ENCODE results near the gene FBXL7. TPM values are rescaled to one million over a fixed set of nuclear protein-coding genes. Genes with fewer than 3 reads are reported as not detected.

The FBXL7 gene
- total and polyA plus RNA-seq, 2 of the 8 experiments (the other 6 are each of a cell fraction or from before 2014, with no cell fraction given): 17.7 to 17.8 TPM

DNA sequence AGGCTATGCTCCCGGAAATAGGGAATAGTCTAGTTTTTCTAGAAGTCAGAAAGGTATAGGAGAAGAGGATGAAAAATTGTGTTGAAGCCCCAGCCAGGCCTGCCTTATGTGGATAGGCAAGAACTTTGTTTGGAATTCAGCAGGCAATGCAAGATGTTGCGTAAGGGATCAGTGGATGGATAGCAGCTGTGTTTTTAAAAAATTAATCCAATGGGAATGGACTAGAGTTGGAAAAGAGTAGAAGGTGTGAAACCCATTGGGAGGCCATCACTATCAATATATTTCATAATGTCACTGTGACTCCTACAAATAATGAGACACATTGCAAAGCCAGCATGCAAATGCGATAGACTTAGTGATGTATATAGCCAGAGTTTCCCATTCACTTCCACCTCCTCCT lies 397.7 kb downstream of the FBXL7 start:
- H3K79me2 ChIP-seq (ENCODE audit: control insufficient read depth in 1 of 2, insufficient read depth in 2 of 2, low read length in 2 of 2): 0 out of 4 replicates have a peak, but pooled peaks cover 0 to 3% of the 10 kb centered on the region in 2 experiments

More for the DNA sequence above, 397.7 kb downstream of the FBXL7 start:
- Histone ChIP-seq H3K9ac (replicated peaks in 1 of 4; ENCODE audit: extremely low read depth in 1 of 4, low read depth in 3 of 4, low read length in 3 of 4) (no peak overlapping the region), H3K23ac (ENCODE audit: insufficient read length) (no peak overlapping the region), H3K27me3 (replicated peaks in 1 of 4; ENCODE audit: control insufficient read depth in 3 of 4, extremely low read depth in 1 of 4, insufficient read depth in 3 of 4, low read length in 3 of 4) (no peaks in the 10 kb centered on the region), H2BK5ac (ENCODE audit: low read depth, low read length) (no peak overlapping the region), H3K4me3 (ENCODE audit: extremely low read depth in 1 of 4, insufficient read depth in 2 of 4, low read depth in 3 of 4, low read length in 4 of 4) (no peak overlapping the region), H3K4ac (replicated peaks; ENCODE audit: insufficient read length, low read depth, low read length) (no peak overlapping the region), H4K5ac (ENCODE audit: insufficient read length, low read depth, low read length) (no peak overlapping the region), H2AFZ (ENCODE audit: low read length) (no peak overlapping the region), H4K8ac (ENCODE audit: extremely low read depth, insufficient read depth, low read length) (no peak overlapping the region), H2AK5ac (ENCODE audit: low read depth, low read length) (no peak overlapping the region), H3K27ac (ENCODE audit: low read depth, low read length) (no peak overlapping the region), H4K91ac (replicated peaks; ENCODE audit: insufficient read length, low read length) (no peak overlapping the region), H3K36me3 (ENCODE audit: control insufficient read depth in 2 of 4, insufficient read depth in 4 of 4, low read length in 3 of 4) (no peaks in the 10 kb centered on the region; a peak in 1 of 8 replicates), H3K79me1 (ENCODE audit: low read depth, low read length) (no peaks in the 10 kb centered on the region; the same call in 1 of the 2 replicates), H2BK12ac (ENCODE audit: low read depth, low read length) (no peak overlapping the region), H3K4me1 (replicated peaks in 1 of 4; ENCODE audit: control insufficient read depth in 3 of 4, insufficient read depth in 4 of 4, low read length in 3 of 4) (peaks cover 0 to 2% (median 1%) of the 10 kb centered on the region in 4 experiments; a peak in 2 of 7 replicates), H2BK20ac (ENCODE audit: low read length) (no peak overlapping the region), H4K20me1 (replicated peaks in 1 of 2; ENCODE audit: control insufficient read depth in 1 of 2, insufficient read depth in 2 of 2, low read length in 2 of 2) (no peaks in the 10 kb centered on the region), H3K56ac (replicated peaks; ENCODE audit: insufficient read length, low read depth, low read length) (no peak overlapping the region), H3K14ac (ENCODE audit: insufficient read length) (no peak overlapping the region), H3K23me2 (ENCODE audit: low read depth, low read length) (no peaks in the 10 kb centered on the region), H2BK120ac (replicated peaks; ENCODE audit: low read depth, low read length) (no peak overlapping the region), H3K4me2 (ENCODE audit: insufficient read depth in 1 of 2, low read depth in 2 of 2, low read length in 2 of 2) (no peak overlapping the region), H2BK15ac (ENCODE audit: low read length) (no peak overlapping the region), H3K9me3 (ENCODE audit: insufficient read depth in 2 of 2, low read depth in 1 of 2, low read length in 1 of 2) (no peaks in the 10 kb centered on the region), H3K18ac (ENCODE audit: extremely low read depth, low read length) (no peak overlapping the region)
- FAIRE-seq: no peak
- TF ChIP-seq, protein P1, sequence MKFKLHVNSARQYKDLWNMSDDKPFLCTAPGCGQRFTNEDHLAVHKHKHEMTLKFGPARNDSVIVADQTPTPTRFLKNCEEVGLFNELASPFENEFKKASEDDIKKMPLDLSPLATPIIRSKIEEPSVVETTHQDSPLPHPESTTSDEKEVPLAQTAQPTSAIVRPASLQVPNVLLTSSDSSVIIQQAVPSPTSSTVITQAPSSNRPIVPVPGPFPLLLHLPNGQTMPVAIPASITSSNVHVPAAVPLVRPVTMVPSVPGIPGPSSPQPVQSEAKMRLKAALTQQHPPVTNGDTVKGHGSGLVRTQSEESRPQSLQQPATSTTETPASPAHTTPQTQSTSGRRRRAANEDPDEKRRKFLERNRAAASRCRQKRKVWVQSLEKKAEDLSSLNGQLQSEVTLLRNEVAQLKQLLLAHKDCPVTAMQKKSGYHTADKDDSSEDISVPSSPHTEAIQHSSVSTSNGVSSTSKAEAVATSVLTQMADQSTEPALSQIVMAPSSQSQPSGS (IDR thresholded peaks at IDR 0.05; ENCODE audit: low read length): no peak
- TF ChIP-seq CEBPB (IDR thresholded peaks at IDR 0.05; ENCODE audit: low read depth, low read length): peak; percentile 6; the same call in 1 of the 2 replicates
- 93% methylated on average over 3 of the region's 3 CpGs; no CpG with 5 or more reads in 1 of the 2 experiments for WGBS, 2 experiments (ENCODE audit: extremely low coverage in 1 of 2, insufficient coverage in 1 of 2, insufficient read length in 1 of 2, insufficient replicate concordance in 2 of 2, low coverage in 1 of 2, low lambda C conversion rate in 2 of 2, missing lambda C conversion rate in 1 of 2)
- no peak for DNase-seq (ENCODE audit: low read depth in 1 of 2, low spot score in 2 of 2)
- ChIA-PET CTCF (ENCODE audit: partially characterized antibody) (no interaction called here), POLR2A (ENCODE audit: partially characterized antibody) (no interaction called here)

All from H1 (cell line).